Astrocyte of the hippocampus (primary cell): Measurements from ENCODE around the gene APBA3.
"Not testable (repeated sequence)": the region's sequence is repeated elsewhere in the genome, so short reads cannot be mapped to it uniquely, and the experiment has no call there.

ENCODE experiments used
- DNase-seq: peaks from one replicate; pipeline ENCODE4 v3.0.0; 2011; ENCODE audit warnings: low read depth, low spot score

APBA3 gene

DNA sequence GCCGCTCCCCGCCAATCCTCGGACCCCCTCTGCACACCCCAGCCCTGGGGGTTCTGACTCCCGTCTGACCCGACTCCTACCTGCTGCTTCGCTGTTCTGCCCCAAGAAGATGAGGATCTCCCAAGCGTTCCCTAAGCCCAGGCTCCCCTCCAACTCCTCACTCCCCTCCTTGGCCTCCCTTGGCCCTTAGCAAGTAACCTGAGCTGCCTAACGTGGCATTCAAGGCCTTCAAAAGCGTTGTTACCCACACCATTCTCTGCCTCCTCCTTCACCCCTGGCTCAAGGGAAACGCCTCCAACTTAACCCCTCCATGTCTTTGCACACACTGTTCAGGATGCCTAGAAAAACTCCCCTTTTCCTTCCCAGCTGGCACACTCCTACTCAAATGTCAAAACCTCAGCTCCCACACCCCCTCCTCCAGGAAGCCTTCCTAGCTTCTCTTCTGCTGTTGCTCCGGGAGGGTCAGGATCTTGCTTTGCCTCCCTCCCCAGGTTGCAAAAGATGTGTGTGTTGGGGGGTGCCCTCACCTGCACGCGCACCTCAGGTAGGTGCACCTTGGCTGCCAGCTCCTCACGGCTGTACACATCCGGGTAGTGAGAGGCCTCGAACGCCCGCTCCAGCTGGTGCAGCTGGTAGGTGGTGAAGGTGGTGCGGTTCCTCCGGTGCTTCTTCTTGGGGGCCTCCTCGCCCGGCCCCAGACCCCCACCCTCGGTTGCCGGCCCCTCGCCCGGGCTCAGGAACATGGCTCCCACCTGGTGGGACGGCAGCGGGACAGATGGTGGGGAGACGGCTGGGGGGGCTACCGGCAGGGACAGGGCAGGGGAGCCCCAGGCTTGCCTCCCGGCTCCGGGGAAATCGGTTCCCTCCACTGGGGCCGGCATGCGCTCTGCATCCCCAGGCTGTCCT lies 9.8 kb upstream of the APBA3 start:
- DNase-seq: no peak

- DNase-seq: no peak
Observed at GRCh38 chr19:3770136-3770999, 8.9 kb upstream of the APBA3 start.

DNA sequence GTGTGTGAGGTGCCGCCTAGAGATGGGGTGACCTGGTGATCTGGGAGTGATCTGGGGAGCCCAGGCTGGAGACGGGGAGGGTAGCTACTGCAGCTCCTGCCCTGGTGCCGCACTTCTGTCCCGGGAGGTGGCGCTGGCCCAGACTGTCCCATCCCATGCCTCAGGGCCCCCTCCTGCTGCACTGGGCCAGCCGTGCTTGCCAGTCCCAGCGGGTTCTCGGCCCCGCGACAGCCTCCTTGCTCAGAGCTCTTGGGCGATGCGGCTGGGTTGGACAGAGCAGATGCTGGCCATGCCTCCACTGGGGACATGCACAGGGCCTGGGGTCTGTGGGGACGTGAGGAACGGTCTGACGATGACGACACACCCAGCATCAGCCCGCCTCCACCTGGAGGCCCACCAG lies 8.0 kb upstream of the APBA3 start:
- DNase-seq: no peak

GRCh38 chr19:3768748-3769099 lies 7.2 kb upstream of the APBA3 start:
- no peak for DNase-seq

GRCh38 chr19:3768015-3768747 lies 6.7 kb upstream of the APBA3 start:
- DNase-seq: no peak

DNA sequence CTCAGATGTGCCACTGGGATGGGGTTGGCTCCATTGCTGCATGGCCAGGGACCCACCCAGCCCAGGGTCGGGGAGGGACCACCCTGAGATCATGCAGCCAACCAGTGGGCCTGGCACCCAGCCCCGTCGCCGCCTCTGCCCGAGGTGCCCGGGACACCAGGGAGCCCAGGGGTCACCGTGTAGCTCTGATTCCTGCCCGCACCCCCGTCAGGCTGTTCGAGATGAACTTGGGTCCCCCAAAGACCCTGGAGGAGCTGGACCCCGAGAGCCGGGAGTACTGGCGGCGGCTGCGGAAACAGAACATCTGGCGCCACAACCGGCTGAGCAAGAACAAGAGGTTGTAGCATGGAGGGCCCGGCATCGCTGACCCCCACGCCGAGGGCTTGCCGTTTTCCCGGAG lies 5.6 kb upstream of the APBA3 start:
- no peak for DNase-seq

DNA sequence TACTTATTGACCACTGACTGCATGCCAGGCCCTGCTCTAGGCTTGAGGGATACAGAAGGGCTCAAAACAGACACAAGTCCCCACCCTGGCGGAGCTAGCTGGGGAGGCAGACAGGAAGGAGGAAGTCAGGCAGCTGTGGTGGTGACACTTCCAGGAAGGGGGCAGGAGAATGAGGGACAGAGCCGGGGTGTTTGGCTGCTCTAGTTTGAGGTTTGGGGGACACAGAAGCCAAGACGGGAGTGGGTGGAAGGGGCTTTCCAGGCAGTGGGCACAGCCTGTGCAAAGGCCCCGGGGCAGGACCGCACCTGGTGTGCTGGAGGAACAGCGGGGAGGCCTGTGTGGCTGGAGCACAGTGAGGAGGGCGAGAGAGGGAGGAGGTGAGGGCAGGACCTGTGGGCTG lies 5.0 kb upstream of the APBA3 start:
- DNase-seq: no peak

- not testable (repeated sequence) for DNase-seq
Observed at GRCh38 chr19:3765757-3766156, 4.3 kb upstream of the APBA3 start.

GRCh38 chr19:3765121-3765520 lies 3.6 kb upstream of the APBA3 start:
- no peak for DNase-seq

GRCh38 chr19:3762501-3763459 lies 1.3 kb upstream of the APBA3 start, which contains the start of gene MRPL54:
TSS of gene MRPL54 (plus strand) at chr19:3762682. CDS start at chr19:3762701, 19 bp downstream.
- DNase-seq: peak; percentile 100

DNA sequence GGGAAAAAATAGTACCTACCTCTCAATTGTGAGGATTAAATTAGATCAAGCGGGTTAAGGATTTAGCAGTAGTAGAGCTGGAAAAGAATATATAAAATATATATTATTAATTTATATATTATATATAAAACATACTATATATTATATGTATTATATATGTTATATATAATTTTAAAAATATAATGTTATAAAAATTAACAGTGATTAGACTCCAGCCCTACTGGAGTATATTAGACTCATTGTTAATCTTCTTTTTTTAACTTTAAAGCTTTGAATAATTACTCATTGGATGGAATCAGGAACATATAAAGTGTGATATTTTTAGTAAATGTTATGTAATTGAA lies 610 bp upstream of the APBA3 start:
- DNase-seq: no peak

DNA sequence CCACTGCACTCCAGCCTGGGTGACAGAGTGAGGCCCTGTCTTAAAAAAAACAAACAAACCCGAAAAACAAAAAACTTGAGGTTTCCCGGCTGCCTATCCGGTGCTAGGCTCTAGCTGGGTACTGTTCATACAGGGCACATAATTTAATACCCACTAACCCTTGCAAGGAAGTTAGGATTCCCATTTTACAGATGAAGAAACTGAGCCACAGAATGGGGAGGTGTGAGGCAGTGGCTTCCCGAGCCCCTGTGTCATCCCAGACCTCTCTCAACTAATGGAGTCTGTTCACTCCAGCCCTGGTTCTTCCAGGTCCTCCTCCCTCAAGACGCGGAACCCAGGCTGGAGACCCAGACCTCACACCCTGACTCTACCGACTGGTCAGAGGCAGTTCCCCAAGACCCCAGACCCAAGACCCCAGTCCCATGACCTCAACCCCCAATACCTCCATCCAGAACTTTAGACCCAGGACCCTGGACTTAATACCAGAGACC lies 576 bp downstream of the APBA3 start:
- peak; percentile 34 for DNase-seq

GRCh38 chr19:3759482-3760254 lies 1.8 kb downstream of the APBA3 start:
- DNase-seq: no peak

- DNase-seq: not testable (repeated sequence)
Observed at GRCh38 chr19:3758297-3758696, 3.2 kb downstream of the APBA3 start.

- not testable (repeated sequence) for DNase-seq
Observed at GRCh38 chr19:3757705-3758104, 3.8 kb downstream of the APBA3 start.

DNA sequence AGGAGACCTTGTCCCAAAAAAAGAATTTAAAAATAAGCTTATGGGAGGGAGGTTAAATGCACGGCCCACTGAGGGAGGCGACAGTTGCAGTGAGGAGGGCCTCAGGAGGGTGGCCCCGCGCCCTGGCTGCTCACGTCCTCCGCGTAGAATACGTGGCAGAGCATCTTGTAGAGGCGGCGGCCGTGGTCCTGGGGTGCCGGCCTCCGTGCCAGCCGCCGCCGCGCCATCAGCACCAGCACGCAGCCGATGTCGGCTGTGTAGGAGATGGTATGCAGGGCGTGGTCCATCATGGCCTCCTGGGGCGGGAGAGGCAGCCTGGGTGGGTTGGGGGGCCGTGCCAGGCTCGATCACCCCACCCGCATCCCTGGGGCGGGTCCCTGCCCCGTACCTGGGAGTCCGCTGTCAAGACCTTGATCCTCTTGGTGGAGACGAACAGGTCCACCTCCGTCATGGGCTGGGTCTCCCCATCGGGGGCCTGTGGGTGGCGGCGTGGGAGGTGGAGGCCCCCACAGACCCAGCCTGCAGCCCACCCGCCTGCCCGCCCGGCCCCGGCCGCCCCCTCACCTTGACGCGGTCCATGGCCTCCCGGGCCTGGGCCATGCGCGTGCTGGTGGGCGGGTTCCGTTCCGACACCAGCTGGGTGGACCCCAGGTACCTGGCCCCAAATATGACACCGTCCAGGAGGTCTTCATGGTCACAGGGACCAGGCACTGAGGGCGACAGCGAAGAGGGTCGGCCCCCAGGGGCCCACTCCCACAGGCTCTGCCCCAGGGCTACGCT lies 7.7 kb downstream of the APBA3 start:
- DNase-seq: no peak

- DNase-seq: no peak
Observed at GRCh38 chr19:3752492-3752891, 9.0 kb downstream of the APBA3 start.

- no peak for DNase-seq
Observed at GRCh38 chr19:3751236-3751635, 10.3 kb downstream of the APBA3 start.

- no peak for DNase-seq
Observed at GRCh38 chr19:3750211-3750610, 11.3 kb downstream of the APBA3 start.
